ENCODE data around the gene DAPK1.

The DAPK1 gene

GRCh38 chr9:87732344-87732743 lies 234.7 kb downstream of the DAPK1 start:
- Mint-ChIP-seq H3K4me1 (peaks cover 5% of the 10 kb centered on the region), H3K27ac (no peak overlapping the region), H3K36me3 (ENCODE audit: low read depth) (peaks cover 39% of the 10 kb centered on the region), H3K27me3 (ENCODE audit: low read depth) (no peaks in the 10 kb centered on the region), H3K4me3 (no peak overlapping the region), H3K9me3 (no peaks in the 10 kb centered on the region)
- no peak for TF ChIP-seq CTCF (IDR thresholded peaks at IDR 0.05; ENCODE audit: unreplicated experiment in 3 of 3)

DNA sequence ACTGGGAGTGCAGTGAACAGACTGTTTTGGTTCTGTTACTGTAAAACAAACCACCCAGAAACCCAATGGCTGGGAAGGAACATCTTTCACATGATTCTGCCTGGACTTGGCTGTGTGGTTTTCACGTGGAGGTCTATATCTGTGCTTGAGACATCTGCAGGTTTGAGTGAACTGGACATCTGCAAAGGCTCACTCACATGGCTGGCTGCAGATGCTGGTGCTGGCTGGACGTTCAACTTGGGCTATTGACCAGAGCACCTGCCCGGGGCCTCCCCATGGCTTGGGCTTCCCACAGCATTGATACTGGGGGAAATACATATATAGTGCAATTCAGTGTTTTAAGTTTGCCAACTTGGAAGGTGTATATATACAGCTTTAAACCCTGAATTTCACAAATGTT lies 235.1 kb downstream of the DAPK1 start:
- no peak for TF ChIP-seq CTCF (IDR thresholded peaks at IDR 0.05; ENCODE audit: unreplicated experiment in 3 of 3)
- no peak overlapping the region for H3K4me3 Mint-ChIP-seq
- no peaks in the 10 kb centered on the region for H3K27me3 Mint-ChIP-seq (ENCODE audit: low read depth)
- H3K27ac Mint-ChIP-seq = no peak overlapping the region
- peaks cover 3% of the 10 kb centered on the region for H3K4me1 Mint-ChIP-seq
- H3K9me3 Mint-ChIP-seq = no peaks in the 10 kb centered on the region
- peaks cover 37% of the 10 kb centered on the region for H3K36me3 Mint-ChIP-seq (ENCODE audit: low read depth)

DNA sequence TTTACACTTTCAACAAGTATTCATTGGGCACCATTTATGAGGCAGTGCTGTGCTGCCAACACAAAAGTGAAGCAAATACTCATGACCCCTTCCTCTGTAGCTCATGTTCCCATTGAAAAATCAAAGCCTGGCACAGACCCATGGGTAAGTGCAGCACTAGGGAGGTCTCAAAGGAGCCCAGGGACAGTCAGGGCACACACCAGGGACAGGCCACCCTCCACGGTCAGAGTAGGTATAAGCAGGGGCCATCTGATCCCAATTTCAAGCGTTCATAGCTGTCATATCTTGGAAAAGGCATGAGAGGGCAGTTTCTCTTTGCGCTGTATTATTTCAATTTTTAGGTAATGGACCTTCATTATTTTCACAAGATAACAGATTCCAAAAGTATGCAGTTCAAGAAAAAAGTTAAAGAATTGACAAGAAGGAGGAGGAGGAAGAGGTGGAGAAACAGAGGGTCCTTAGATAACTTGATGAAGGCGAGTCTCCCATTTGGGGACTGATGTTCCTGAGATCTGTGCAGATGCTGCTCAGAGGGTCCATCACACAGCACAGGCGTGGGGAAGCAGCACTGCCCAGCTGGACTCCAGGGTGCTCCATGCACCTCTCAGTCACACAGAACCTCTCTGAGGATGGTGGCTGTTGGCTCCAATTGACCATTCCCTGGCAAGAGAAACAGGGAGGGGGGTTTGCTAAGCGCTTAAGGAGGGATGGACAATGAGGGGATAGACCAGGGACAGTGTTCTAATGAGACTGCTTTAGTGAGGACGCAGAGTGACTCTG lies 235.8 kb downstream of the DAPK1 start:
- no peaks in the 10 kb centered on the region for H3K4me1 Mint-ChIP-seq
- no peak for TF ChIP-seq CTCF (IDR thresholded peaks at IDR 0.05; ENCODE audit: unreplicated experiment in 3 of 3)
- no peak overlapping the region for H3K27ac Mint-ChIP-seq
- H3K27me3 Mint-ChIP-seq (ENCODE audit: low read depth) = no peaks in the 10 kb centered on the region
- H3K9me3 Mint-ChIP-seq = no peaks in the 10 kb centered on the region
- no peak overlapping the region for H3K4me3 Mint-ChIP-seq
- peaks cover 31% of the 10 kb centered on the region for H3K36me3 Mint-ChIP-seq (ENCODE audit: low read depth)

GRCh38 chr9:87734106-87734505 lies 236.4 kb downstream of the DAPK1 start:
- H3K36me3 Mint-ChIP-seq (ENCODE audit: low read depth) = peaks cover 25% of the 10 kb centered on the region
- H3K9me3 Mint-ChIP-seq = no peaks in the 10 kb centered on the region
- no peaks in the 10 kb centered on the region for H3K27me3 Mint-ChIP-seq (ENCODE audit: low read depth)
- no peaks in the 10 kb centered on the region for H3K4me1 Mint-ChIP-seq
- TF ChIP-seq CTCF (IDR thresholded peaks at IDR 0.05; ENCODE audit: unreplicated experiment in 3 of 3) = no peak
- no peak overlapping the region for H3K27ac Mint-ChIP-seq
- H3K4me3 Mint-ChIP-seq = no peak overlapping the region

- TF ChIP-seq CTCF (IDR thresholded peaks at IDR 0.05; ENCODE audit: unreplicated experiment in 3 of 3) = no peak
- Mint-ChIP-seq H3K9me3 (peaks cover 8% of the 10 kb centered on the region), H3K27ac (no peak overlapping the region), H3K36me3 (ENCODE audit: low read depth) (no peaks in the 10 kb centered on the region), H3K4me1 (peaks cover 12% of the 10 kb centered on the region), H3K27me3 (ENCODE audit: low read depth) (no peaks in the 10 kb centered on the region), H3K4me3 (no peak overlapping the region)
Observed at GRCh38 chr9:87739546-87739945, 241.9 kb downstream of the DAPK1 start.

- no peak for TF ChIP-seq CTCF (IDR thresholded peaks at IDR 0.05; ENCODE audit: unreplicated experiment in 3 of 3)
Observed at GRCh38 chr9:87740209-87740608, 242.5 kb downstream of the DAPK1 start.

More at GRCh38 chr9:87740209-87740608, 242.5 kb downstream of the DAPK1 start:
- Mint-ChIP-seq H3K36me3 (ENCODE audit: low read depth) (no peaks in the 10 kb centered on the region), H3K9me3 (peaks cover 8% of the 10 kb centered on the region), H3K27me3 (ENCODE audit: low read depth) (no peaks in the 10 kb centered on the region), H3K4me3 (no peak overlapping the region), H3K27ac (no peak overlapping the region), H3K4me1 (peaks cover 12% of the 10 kb centered on the region)
